ENCODE results near the gene ZNF540.
A peak's percentile ranks its signal among the peaks of the same experiment; 100 is the strongest.
"Not testable (repeated sequence)": the region's sequence is repeated elsewhere in the genome, so short reads cannot be mapped to it uniquely, and the experiment has no call there.

ZNF540 gene

GRCh38 chr19:37594304-37594981 is at the start of gene ZNF540, which contains the start of gene ZNF571:
TSS of gene ZNF540 (plus strand) at chr19:37594876. CDS start at chr19:37598448, 3,572 bp downstream.
TSS of gene ZNF571 (minus strand) at chr19:37594792. CDS start at chr19:37586676, 8,116 bp downstream.
- DNase-seq: peak; percentile 94

- no peak for DNase-seq
Observed at GRCh38 chr19:37551129-37551993, 43.3 kb upstream of the ZNF540 start.

DNA sequence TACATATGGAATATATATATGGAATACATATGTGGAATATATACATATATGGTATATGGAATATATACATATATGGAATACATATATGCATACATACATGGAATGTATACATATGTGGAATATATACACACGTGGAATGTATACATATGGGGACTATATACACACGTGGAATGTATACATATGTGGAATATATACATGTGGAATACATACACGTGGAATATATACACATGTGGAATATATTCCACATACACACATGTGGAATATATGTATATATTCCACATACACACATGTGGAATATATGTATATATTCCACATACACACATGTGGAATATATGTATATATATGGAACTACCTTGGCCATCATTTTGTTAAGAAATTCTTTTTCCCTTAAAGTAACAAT is 31.2 kb upstream of the ZNF540 start:
- DNase-seq: no peak

DNA sequence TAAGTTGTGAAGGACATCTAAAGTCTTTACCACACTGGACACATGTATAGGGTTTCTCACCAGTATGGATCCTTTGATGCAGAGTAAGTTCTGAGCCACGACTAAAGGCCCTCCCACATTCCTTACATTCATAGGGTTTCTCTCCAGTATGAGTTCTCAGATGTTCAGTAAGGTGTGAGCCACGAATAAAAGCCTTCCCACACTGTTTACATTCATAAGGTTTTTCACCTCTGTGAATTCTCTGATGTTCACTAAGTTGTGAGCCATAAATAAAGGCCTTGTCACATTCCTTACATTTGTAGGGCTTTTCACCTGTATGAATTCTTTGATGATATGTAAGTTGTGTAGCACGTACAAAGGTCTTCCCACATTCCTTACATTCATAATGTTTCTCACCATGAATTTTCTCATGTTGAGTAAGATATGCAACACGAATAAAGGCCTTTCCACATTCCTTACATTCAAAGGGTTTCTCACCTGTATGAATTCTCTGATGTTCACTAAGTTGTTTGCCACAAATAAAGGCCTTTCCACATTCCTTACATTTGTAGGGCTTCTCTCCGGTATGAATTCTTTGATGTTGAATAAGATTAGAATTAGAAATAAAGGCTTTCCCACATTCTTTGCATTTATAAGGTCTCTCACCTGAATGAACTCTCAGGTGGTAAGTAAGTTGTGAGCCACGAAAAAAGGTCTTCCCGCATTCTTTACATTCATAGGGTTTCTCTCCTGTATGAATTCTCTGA is 29.9 kb upstream of the ZNF540 start:
- DNase-seq: no peak

- DNase-seq: no peak
Observed at GRCh38 chr19:37565370-37565669, 29.4 kb upstream of the ZNF540 start.

DNA sequence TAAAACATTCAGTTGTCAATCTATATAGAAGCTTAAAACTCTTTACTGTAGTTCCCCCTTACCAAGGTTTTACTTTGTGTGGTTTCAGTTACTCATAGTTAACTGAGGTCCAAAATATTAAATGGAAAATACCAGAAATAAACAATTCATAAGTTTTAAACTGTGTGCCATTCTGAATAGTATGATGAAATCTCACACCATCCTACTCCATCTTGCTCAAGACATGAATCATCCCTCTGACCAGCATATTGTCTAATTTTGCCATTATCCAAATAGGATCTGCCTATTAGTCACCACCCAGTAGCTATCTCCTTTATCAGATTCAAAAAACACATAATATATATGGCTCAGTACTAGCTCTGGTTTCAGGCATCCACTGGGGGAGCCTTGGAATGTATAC is 22.5 kb upstream of the ZNF540 start:
- DNase-seq: no peak

DNA sequence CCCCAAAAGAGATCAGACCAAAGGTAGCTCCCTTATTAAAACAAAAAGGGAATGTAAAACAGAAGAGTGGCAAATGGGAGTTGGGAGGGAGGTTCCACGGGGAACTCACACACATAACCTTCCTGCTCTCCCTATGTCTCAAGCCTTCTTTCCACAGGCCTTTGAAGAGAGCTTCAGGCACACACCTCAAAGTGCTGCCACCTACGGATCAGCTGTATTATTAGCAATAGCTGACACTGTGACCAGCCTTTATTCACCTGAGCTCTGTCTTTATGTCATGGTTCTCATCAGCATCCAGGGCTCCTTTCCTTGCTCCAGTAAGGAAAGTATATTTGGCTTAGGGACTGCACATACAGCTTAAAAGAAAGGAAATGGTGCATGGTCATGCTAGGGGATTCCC is 11.3 kb upstream of the ZNF540 start:
- no peak for DNase-seq

- DNase-seq: peak; percentile 47
Observed at GRCh38 chr19:37593996-37594303, 726 bp upstream of the ZNF540 start.

- no peak for DNase-seq
Observed at GRCh38 chr19:37594982-37595382, 306 bp downstream of the ZNF540 start.

GRCh38 chr19:37635076-37636056 is 40.7 kb downstream of the ZNF540 start:
- DNase-seq: no peak

- DNase-seq: no peak
Observed at GRCh38 chr19:37654118-37654517, 59.4 kb downstream of the ZNF540 start.

DNA sequence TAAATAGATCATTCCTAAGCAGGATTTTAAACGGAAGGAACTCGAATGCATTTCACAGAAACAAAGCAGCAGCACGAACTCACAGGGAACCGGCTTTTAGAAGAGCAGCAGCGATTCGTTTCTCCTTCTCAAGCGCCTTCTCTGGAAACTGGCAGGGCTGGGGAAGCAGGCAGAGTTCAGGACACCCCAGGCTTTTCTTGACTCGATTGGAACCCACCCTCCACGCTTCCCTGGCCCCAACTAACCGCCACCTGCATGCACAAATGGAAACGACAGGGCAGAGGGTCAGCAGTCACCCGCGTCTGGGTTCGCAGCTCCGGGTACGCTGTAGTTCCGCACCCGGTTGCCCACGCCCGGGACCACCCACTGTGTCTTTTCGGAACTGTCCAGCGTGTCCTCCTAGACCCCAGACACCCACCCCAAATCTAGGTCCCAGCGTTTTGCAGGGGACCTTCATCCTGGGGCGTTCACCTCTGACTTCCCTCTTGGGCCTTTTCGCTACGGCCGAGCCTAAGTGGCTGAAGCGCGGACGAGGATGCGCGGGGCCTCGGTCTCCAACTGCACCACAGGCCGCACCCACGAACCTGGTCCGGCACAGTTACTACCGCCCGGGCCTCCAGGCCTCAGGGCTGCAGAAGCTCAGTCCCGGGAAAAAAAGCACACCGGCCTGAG is 60.1 kb downstream of the ZNF540 start:
- DNase-seq: peak; percentile 35

GRCh38 chr19:37655301-37655688 is 60.6 kb downstream of the ZNF540 start, which contains the start of gene ZFP30:
TSS of gene ZFP30 (minus strand) at chr19:37655465. CDS start at chr19:37647822, 7,643 bp downstream.
- DNase-seq: peak; percentile 65

DNA sequence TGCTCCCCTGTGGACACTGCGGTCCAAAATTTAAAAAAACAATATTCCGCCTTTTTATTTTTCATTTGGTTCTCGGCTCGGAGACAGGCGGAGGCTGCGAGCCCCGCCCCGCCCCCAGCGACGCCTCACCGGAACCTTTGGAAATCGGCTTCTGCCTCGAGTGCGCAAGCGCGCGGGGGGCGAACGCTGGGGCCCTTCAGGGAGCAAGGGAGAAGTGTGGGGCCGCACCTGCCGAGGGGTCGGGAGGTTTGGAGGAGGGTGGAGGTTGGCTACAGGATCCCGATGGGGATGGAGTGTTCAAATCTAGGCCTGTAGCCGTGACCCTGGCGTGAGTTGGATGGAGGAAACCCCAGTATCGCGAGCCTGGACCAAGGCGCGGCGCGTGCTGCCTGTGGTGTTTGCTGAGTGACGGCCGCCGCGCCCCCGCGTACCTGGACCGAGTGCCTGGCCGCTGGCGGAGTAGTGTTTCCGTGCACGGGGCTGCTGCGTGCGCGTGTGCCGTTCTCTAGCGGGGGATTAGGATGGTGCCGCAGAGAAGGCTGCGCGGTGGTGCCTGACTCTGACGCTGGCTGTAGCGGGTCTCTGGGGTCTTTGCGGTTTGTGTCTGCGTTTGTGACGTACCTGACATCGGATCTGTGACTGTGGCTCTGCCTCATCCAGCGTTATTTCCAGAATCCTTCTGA is 61.2 kb downstream of the ZNF540 start:
- DNase-seq: peak; percentile 65

DNA sequence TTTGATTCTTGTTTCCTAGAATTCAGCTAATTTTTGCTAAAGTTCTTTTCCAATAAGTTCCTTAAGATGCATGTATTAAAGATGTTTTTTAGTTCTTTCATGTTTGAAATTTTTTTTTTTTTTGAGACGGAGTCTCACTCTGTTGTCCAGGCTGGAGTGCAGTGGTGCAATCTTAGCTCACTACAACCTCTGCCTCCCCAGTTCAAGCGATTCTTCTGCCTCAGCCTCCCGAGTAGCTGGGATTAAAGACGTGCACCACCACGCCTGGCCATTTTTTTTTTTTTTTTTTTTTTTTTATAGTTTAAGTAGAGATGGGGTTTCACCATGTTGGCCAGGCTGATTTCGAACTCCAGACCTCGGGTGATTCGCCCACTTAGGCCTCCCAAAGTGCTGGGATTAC is 62.5 kb downstream of the ZNF540 start:
- DNase-seq: not testable (repeated sequence)
